ENCODE measurements around the gene TPM1.
A peak's percentile ranks its signal among the peaks of the same experiment; 100 is the strongest.

DNA sequence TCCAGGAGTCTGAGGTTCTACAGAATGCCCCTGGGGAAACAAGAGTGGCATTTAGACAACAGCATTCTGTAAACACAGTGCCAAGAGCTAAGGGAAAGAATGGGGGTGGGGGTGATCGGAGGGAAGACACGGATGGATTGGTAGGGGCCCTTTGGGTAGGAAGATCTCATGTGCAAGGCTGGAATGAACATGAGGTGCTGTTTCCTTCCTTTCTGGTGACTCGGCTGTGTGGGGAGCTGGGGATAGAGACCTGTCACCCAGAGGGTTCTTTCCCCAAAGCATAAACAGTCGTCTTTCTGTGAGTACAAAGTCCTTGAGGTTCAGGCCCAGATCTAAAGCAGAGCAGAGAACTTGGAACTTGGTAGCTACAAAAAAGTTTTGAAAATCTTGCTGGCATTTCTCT is 11.7 kb downstream of the TPM1 start:
- TF ChIP-seq, protein P1, sequence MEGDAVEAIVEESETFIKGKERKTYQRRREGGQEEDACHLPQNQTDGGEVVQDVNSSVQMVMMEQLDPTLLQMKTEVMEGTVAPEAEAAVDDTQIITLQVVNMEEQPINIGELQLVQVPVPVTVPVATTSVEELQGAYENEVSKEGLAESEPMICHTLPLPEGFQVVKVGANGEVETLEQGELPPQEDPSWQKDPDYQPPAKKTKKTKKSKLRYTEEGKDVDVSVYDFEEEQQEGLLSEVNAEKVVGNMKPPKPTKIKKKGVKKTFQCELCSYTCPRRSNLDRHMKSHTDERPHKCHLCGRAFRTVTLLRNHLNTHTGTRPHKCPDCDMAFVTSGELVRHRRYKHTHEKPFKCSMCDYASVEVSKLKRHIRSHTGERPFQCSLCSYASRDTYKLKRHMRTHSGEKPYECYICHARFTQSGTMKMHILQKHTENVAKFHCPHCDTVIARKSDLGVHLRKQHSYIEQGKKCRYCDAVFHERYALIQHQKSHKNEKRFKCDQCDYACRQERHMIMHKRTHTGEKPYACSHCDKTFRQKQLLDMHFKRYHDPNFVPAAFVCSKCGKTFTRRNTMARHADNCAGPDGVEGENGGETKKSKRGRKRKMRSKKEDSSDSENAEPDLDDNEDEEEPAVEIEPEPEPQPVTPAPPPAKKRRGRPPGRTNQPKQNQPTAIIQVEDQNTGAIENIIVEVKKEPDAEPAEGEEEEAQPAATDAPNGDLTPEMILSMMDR (IDR thresholded peaks at IDR 0.05): no peak
- TF ChIP-seq POLR2AphosphoS5 (IDR thresholded peaks at IDR 0.05): peak in 2 of 3 donors; percentile 17 to 19
- TF ChIP-seq EP300 (IDR thresholded peaks at IDR 0.05): no peak
- TF ChIP-seq POLR2A (IDR thresholded peaks at IDR 0.05): no peak
